T-helper 2 cell treated with Interferon-gamma antibody and Interleukin-4, amounts not matched to agents 100 ng/mL and 5 ng/mL, for 36 hours (primary cell): ENCODE measurements around the gene ZIC5. TPM values are rescaled to one million over a fixed set of nuclear protein-coding genes. Genes with fewer than 3 reads are reported as not detected.

ENCODE experiments used
- intact Hi-C: fragments of 100-400 bp; cut with micrococcal nuclease; formaldehyde crosslinking; loops from one replicate; pipeline ENCODE4 v1.15.1; 2023
- total RNA-seq: library from RNA; stranded (reverse); gene quantifications from 2 replicates; pipeline ENCODE4 v1.2.3, GENCODE V29; 2022

Gene ZIC5
- total RNA-seq, 1 donor from 2014 or later = not detected

DNA sequence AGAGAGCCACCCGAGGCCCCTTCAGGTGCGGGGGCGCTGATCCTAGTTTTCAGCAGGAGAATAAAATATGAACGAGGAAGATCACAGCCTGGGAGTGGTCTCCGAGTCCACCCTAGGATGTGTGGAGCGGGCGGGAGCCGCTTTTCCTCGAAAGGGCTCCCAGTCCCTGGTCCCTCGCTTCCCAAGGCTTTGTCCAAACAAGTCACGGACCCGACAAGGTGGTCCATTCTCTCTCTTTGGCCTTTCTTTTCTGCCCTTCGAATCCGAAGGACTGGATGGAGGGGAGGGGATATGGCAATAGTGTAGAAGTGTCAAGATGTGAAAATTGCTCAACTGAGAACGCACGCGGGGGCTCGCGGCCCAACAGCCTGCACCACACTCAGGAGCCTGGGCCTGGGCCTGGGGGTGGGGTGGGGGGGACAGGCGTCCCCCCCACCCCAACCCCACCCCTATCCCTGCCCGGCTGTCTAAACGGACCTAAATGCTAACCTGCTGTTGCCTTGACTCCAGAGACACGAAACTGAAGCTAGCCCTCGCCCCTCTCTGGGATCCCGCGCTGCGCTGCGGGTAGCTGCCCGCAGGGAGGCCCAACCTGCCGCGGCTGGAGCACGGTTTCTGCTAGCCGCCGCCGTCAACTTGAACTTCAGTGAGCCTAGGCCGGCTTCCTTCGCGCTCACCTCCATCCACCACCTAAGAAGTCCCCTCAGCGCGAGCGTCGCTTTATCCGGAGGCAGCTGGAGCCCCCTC is 17.1 kb upstream of the ZIC5 start:
- intact Hi-C loops = no loop called here

- intact Hi-C loops = no loop called here
Measured at GRCh38 chr13:99987154-99988019, 15.8 kb upstream of the ZIC5 start.

- intact Hi-C loops = loop anchor here (1.0 kb wide), 1 partner anchor 9 kb away; no protein-coding TSS in a partner anchor
Measured at GRCh38 chr13:99986741-99987140, 15.2 kb upstream of the ZIC5 start.

DNA sequence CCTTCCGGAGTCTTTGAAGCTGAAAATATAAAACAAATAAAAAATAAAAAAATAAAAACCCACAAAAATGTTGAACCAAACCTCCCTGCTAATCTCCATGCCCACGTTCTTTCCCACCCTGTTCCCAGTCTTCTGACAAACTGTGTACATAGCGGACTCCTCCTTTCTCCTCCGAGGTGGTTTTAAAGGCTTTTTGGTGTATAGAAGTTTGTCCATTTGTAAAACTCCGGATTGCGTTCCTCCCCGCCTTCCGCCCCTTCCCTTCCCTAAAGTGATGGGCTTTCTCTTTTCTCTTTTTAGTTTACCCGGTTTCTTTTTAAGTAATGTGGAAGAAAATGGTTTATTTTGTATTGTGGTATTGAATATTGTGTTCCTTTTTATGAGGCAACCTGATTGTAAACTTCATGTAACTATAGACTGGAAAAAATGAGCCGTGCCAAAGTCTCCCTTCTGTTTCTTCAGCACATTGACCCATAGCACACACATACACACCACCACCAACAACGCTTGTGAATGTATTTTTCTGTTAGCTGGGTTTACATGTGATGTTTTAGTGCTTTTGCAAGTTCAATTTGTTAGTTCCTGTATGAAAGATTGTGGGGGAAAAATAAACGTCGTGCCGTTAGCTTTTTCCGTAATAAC is 14.4 kb upstream of the ZIC5 start:
- intact Hi-C loops = loop anchor here (1.0 kb wide), 1 partner anchor 9 kb away; no protein-coding TSS in a partner anchor

GRCh38 chr13:99985241-99985874 is 13.8 kb upstream of the ZIC5 start:
- intact Hi-C loops = no loop called here

DNA sequence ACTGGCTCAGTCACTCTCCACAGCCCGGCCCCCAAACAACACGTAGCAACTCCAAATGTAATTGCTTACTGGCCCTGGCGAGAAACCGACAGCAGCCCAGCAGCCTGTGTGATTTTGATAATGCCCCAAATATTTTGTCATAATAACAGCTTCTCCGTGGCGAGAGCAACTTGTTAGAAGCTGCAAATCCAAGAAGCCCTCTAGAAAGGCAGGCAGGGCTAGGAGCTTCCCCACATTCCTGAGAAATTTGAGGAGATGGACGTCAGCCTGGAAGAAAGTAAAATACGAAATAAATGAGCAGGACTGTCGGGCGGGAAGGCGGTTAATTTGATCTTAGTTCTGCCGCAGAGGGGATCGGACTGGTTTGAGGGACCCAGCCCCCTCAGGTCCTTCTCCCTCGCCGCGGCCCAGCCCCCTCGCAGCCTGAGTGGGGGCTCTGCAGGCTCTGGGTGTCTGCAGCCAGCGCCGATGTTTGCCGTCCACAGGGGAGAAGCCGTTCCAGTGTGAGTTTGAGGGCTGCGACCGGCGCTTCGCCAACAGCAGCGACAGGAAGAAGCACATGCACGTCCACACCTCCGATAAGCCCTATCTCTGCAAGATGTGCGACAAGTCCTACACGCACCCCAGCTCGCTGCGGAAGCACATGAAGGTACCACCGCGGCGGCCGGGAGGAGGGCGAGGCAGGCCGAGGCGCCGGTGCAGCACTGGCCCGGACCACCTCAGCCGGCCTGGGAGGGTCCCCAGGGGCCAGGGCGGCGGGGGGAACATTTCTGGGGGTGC is 13.1 kb upstream of the ZIC5 start:
- intact Hi-C loops = no loop called here

- intact Hi-C loops = loop anchor here (2.0 kb wide), 2 partner anchors 13 to 15 kb away; no protein-coding TSS in a partner anchor
Measured at GRCh38 chr13:99983499-99984401, 12.2 kb upstream of the ZIC5 start.

GRCh38 chr13:99982731-99983498 is 11.3 kb upstream of the ZIC5 start:
- intact Hi-C loops = loop anchor here (2.0 kb wide), 2 partner anchors 14 kb away; no protein-coding TSS in a partner anchor

DNA sequence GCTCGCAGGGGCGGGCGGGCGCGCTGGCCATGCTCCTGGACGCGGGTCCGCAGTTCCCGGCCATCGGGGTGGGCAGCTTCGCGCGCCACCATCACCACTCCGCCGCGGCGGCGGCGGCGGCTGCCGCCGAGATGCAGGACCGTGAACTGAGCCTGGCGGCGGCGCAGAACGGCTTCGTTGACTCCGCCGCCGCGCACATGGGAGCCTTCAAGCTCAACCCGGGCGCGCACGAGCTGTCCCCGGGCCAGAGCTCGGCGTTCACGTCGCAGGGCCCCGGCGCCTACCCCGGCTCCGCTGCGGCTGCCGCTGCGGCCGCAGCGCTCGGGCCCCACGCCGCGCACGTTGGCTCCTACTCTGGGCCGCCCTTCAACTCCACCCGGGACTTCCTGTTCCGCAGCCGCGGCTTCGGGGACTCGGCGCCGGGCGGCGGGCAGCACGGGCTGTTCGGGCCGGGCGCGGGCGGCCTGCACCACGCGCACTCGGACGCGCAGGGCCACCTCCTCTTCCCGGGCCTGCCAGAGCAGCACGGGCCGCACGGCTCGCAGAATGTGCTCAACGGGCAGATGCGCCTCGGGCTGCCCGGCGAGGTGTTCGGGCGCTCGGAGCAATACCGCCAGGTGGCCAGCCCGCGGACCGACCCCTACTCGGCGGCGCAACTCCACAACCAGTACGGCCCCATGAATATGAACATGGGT is 10.6 kb upstream of the ZIC5 start:
- intact Hi-C loops = loop anchor here (2.0 kb wide), 2 partner anchors 13 to 15 kb away; no protein-coding TSS in a partner anchor

DNA sequence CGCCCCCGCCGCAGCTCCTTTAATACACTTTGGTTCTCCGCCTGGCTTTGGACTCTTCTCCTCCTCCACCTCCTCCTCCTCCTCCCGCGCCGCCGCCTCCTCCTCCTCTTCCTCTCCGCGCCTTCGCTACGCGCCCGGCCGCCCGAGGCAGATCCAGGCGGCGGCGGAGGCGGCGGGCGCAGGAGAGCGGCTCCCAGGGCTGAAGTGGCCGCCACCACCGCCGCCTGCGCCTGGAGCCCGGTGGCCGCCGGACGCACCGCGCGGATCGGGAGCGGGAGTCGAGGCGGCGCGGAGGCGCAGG is 10.1 kb upstream of the ZIC5 start, which contains the start of gene ZIC2:
TSS of gene ZIC2 (plus strand) at position 50 of the 301 bp plus-strand sequence. CDS start 281 bp downstream, outside the sequence.
- intact Hi-C loops = loop anchor here (2.0 kb wide), 2 partner anchors 13 to 15 kb away; no protein-coding TSS in a partner anchor

- intact Hi-C loops = loop anchor here (1.0 kb wide), 1 partner anchor 9 kb away; no protein-coding TSS in a partner anchor
Measured at GRCh38 chr13:99980824-99981734, 9.5 kb upstream of the ZIC5 start.

- intact Hi-C loops = loop anchor here (1.0 kb wide), 1 partner anchor 8 kb away; no protein-coding TSS in a partner anchor
Measured at GRCh38 chr13:99980201-99980823, 8.7 kb upstream of the ZIC5 start.

DNA sequence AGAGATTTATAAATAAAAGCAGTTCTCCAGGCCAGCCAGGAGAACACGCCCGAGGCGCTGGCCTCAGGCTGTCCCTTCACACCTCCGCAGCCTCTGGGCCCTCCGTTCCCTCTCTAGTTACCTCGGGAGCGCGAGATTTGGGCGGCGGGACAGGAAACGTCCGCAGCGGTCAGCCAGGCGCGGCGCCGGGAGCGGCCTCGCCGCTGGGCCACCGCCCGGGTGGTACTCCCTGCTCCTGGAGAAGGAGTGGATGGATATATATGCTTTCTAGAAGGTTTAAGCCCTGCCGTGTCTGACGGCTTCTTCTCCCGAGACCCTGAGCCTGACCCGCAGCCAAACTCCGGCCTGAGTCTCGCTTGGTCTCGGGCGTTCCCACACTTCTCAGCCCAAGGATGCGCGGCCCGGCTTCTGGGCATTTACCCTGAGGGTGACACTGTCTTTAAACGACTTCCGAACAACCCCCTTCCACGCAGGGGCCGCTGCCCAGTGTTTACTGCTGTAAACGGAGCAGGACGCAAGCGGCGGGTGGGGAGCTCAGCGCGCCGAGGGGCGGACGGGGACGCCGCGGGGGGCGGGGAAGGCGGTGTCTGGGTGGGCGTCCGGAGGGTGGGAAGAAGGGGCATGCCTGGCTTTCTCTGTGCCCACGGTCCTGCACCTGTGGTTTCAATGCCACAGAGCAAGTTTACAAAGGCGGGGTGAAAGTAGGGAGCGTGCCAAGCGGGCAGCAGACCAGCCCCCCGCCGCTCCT is 8.1 kb upstream of the ZIC5 start:
- intact Hi-C loops = loop anchor here (1.0 kb wide), 1 partner anchor 7 kb away; no protein-coding TSS in a partner anchor

DNA sequence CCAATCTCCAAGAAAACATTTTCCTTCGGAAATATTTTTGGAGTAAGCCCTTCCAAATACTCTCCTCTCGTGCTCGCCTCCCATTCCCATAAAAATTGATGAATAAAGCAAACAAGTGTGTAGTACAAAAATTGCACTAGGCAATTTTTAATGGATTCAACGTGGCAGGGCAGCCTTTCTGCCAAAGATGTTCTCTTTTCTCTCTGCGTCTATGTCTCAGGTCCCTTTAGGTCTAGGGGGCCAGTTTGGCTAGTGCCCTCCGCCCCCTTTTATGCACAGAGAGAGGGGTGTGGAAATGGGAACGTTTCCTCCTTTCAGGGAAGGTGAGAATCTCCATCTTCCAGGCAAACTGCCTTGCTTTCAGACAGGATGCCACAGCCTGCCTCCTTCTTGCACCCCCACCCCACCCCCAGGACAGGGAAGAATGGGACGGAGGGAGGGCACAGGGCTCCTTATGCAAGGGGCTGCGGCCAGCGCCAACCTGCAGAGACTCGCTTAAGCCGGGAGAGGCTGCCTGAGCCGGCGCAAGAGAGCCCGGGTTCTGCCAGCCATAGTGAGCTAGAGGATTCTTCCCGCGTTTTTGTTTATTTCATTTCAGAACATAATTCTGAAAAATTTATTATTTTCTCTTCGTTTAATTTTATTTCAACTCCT is 7.4 kb upstream of the ZIC5 start:
- intact Hi-C loops = no loop called here
